ENCODE results near the gene PTGDS. TPM values are rescaled to one million over a fixed set of nuclear protein-coding genes. Genes with fewer than 3 reads are reported as not detected.

The PTGDS gene
- total RNA-seq, 1 donor from 2014 or later = not detected

- no peak overlapping the region for H3K4me3 Mint-ChIP-seq (ENCODE audit: unreplicated experiment)
- no peak for DNase-seq (ENCODE audit: low spot score)
- H3K36me3 Mint-ChIP-seq (ENCODE audit: low read depth, unreplicated experiment) = no peaks in the 10 kb centered on the region
- no peaks in the 10 kb centered on the region for H3K4me1 Mint-ChIP-seq (ENCODE audit: unreplicated experiment)
- no peak for TF ChIP-seq CTCF (IDR thresholded peaks at IDR 0.05; ENCODE audit: unreplicated experiment)
- no peaks in the 10 kb centered on the region for H3K9me3 Mint-ChIP-seq (ENCODE audit: unreplicated experiment)
- no peak overlapping the region for H3K27ac Mint-ChIP-seq (ENCODE audit: unreplicated experiment)
- peaks cover 6% of the 10 kb centered on the region for H3K27me3 Mint-ChIP-seq (ENCODE audit: unreplicated experiment)
These were observed 28.0 kb upstream of the PTGDS start for GRCh38 chr9:136949239-136949816.

- H3K4me3 Mint-ChIP-seq (ENCODE audit: unreplicated experiment) = peak overlapping the region; percentile 76
- H3K4me1 Mint-ChIP-seq (ENCODE audit: unreplicated experiment) = no peaks in the 10 kb centered on the region
- H3K9me3 Mint-ChIP-seq (ENCODE audit: unreplicated experiment) = no peaks in the 10 kb centered on the region
- H3K27ac Mint-ChIP-seq (ENCODE audit: unreplicated experiment) = no peak overlapping the region
- no peaks in the 10 kb centered on the region for H3K36me3 Mint-ChIP-seq (ENCODE audit: low read depth, unreplicated experiment)
- TF ChIP-seq CTCF (IDR thresholded peaks at IDR 0.05; ENCODE audit: unreplicated experiment) = no peak
- peak; percentile 89 for DNase-seq (ENCODE audit: low spot score)
- peaks cover 4% of the 10 kb centered on the region for H3K27me3 Mint-ChIP-seq (ENCODE audit: unreplicated experiment)
These were observed 27.3 kb upstream of the PTGDS start for GRCh38 chr9:136949817-136950655.

GRCh38 chr9:136950656-136951276 lies 26.5 kb upstream of the PTGDS start:
- H3K9me3 Mint-ChIP-seq (ENCODE audit: unreplicated experiment) = no peaks in the 10 kb centered on the region
- H3K27me3 Mint-ChIP-seq (ENCODE audit: unreplicated experiment) = peaks cover 4% of the 10 kb centered on the region
- no peaks in the 10 kb centered on the region for H3K4me1 Mint-ChIP-seq (ENCODE audit: unreplicated experiment)
- peak overlapping the region; percentile 76 for H3K4me3 Mint-ChIP-seq (ENCODE audit: unreplicated experiment)
- TF ChIP-seq CTCF (IDR thresholded peaks at IDR 0.05; ENCODE audit: unreplicated experiment) = no peak
- no peak overlapping the region for H3K27ac Mint-ChIP-seq (ENCODE audit: unreplicated experiment)
- DNase-seq (ENCODE audit: low spot score) = no peak
- H3K36me3 Mint-ChIP-seq (ENCODE audit: low read depth, unreplicated experiment) = no peaks in the 10 kb centered on the region

- Mint-ChIP-seq H3K9me3 (ENCODE audit: unreplicated experiment) (no peaks in the 10 kb centered on the region), H3K4me3 (ENCODE audit: unreplicated experiment) (no peak within 1 kb of the TSS), H3K4me1 (ENCODE audit: unreplicated experiment) (no peaks in the 10 kb centered on the region), H3K36me3 (ENCODE audit: low read depth, unreplicated experiment) (no peaks in the 10 kb centered on the region), H3K27ac (ENCODE audit: unreplicated experiment) (no peak within 1 kb of the TSS), H3K27me3 (ENCODE audit: unreplicated experiment) (peaks cover 6% of the 10 kb centered on the region)
- DNase-seq (ENCODE audit: low spot score) = no peak
- no peak for TF ChIP-seq CTCF (IDR thresholded peaks at IDR 0.05; ENCODE audit: unreplicated experiment)
These were observed 25.6 kb upstream of the PTGDS start, which contains the start of gene LCN12 for GRCh38 chr9:136951541-136952320. Gene LCN12, plus strand, starts transcription at chr9:136952273. Its CDS starts 55 bp downstream, at chr9:136952328.
